Mammary epithelial cell (primary cell): ENCODE data around the gene GORASP2.

Experiments
- CTCF ChIP-seq, 2 donors: IDR thresholded peaks in 1 of 2; conservative IDR thresholded peaks in 1 of 2; 2 replicates each; pipeline ENCODE4 v1.5.1; 2011 to 2012; ENCODE audit warnings: inconsistent platforms in 2 of 2, low read length in 2 of 2, mild to moderate bottlenecking in 2 of 2, control low read depth in 1 of 2, low read depth in 1 of 2; ENCODE audit not compliant: insufficient read depth in 1 of 2; ENCODE audit errors: extremely low read depth in 1 of 2
- EZH2 ChIP-seq: IDR thresholded peaks from 2 replicates; pipeline ENCODE4 v1.6.1; 2012; ENCODE audit warnings: low read length, inconsistent platforms, borderline replicate concordance

DNA sequence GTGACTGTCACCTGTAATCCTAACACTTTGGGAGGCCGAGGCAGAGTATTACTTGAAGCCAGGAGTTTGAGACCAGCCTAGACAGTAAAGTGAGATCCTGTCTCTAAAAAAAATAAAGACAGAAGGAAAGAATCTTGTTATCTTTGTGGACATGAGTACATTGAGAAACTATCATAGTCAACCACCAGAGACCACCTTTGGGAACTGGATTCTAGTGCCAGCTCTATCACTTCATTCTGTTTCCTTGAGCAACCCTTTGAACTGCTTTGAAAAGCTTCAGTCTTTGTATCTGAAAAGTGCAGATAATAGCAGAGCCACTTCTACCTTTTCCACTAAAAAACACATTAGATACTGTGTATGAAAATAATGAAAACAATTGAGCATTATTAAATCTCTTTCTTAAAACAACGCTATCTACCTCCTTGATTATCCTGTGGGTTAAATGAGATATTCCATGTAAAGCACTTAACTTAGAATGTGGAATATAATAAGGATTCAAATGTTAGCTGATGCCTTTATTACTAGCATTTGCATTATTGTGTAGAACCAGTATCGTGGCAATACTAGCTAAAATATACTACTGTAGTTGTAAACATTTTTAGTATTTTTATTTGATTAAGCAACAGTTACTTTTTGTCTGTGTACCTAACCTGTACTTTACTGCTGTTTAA is 8.8 kb downstream of the GORASP2 start:
- TF ChIP-seq CTCF (conservative IDR thresholded peaks at IDR 0.05 in 1 of 2, IDR thresholded peaks at IDR 0.05 in 1 of 2; ENCODE audit: extremely low read depth in 1 of 2, insufficient read depth in 1 of 2, low read depth in 1 of 2, low read length in 2 of 2) (no peak), EZH2 (no peak)
